ENCODE results near the gene EPAS1.

- TF ChIP-seq CTCF (conservative IDR thresholded peaks at IDR 0.05 in 1 of 2, IDR thresholded peaks at IDR 0.05 in 1 of 2; ENCODE audit: extremely low read depth in 1 of 2, insufficient read depth in 1 of 2, low read depth in 1 of 2, low read length in 2 of 2): no peak
- no peak for TF ChIP-seq EZH2 (IDR thresholded peaks at IDR 0.05; ENCODE audit: borderline replicate concordance, low read length)
Observed at GRCh38 chr2:46379213-46380037, 82.2 kb downstream of the EPAS1 start.

Data from mammary epithelial cell (primary cell).